ENCODE results near the gene PARVA. TPM values are rescaled to one million over a fixed set of nuclear protein-coding genes. Genes with fewer than 3 reads are reported as not detected.

PARVA gene
- total and polyA plus RNA-seq, 2 of the 8 experiments (the other 6 are each of a cell fraction or from before 2014, with no cell fraction given), result 3.1 to 13.5 TPM

- H3K27ac ChIP-seq (ENCODE audit: low read depth, low read length), result no peak overlapping the region
- POLR2A ChIA-PET (ENCODE audit: partially characterized antibody), result interaction anchor here (0.8 kb wide), 1 partner anchor 24 kb away, joined by 3 read pairs; no protein-coding TSS in a partner anchor
- no peak overlapping the region for H3K14ac ChIP-seq (ENCODE audit: insufficient read length)
- H3K56ac ChIP-seq (replicated peaks; ENCODE audit: insufficient read length, low read depth, low read length), result no peak overlapping the region
- H2BK12ac ChIP-seq (ENCODE audit: low read depth, low read length), result no peak overlapping the region
- H3K79me1 ChIP-seq (ENCODE audit: low read depth, low read length), result no peaks in the 10 kb centered on the region
- H4K8ac ChIP-seq (ENCODE audit: extremely low read depth, insufficient read depth, low read length), result no peak overlapping the region
- H3K18ac ChIP-seq (ENCODE audit: extremely low read depth, low read length), result no peak overlapping the region
- no peak overlapping the region for H3K4me2 ChIP-seq (ENCODE audit: insufficient read depth in 1 of 2, low read depth in 2 of 2, low read length in 2 of 2)
- CTCF ChIA-PET (ENCODE audit: partially characterized antibody), result interaction anchor here (0.6 to 1.3 kb wide), 6 partner anchors 10 to 492 kb away, joined by 3 read pairs; no protein-coding TSS in a partner anchor
- FAIRE-seq, result no peak
- no peak overlapping the region for H3K9ac ChIP-seq (replicated peaks in 1 of 4; ENCODE audit: extremely low read depth in 1 of 4, low read depth in 3 of 4, low read length in 3 of 4)
- no peak overlapping the region for H2BK15ac ChIP-seq (ENCODE audit: low read length)
- no peak overlapping the region for H3K4me3 ChIP-seq (ENCODE audit: extremely low read depth in 1 of 4, insufficient read depth in 2 of 4, low read depth in 3 of 4, low read length in 4 of 4)
- H4K91ac ChIP-seq (replicated peaks; ENCODE audit: insufficient read length, low read length), result no peak overlapping the region
- H3K4me1 ChIP-seq (replicated peaks in 1 of 4; ENCODE audit: control insufficient read depth in 3 of 4, insufficient read depth in 4 of 4, low read length in 3 of 4), result peaks cover 0 to 5% (median 0%) of the 10 kb centered on the region in 4 experiments; a peak in 2 of 7 replicates
- no peaks in the 10 kb centered on the region for H3K9me3 ChIP-seq (ENCODE audit: insufficient read depth in 2 of 2, low read depth in 1 of 2, low read length in 1 of 2)
- no peaks in the 10 kb centered on the region for H3K36me3 ChIP-seq (ENCODE audit: control insufficient read depth in 2 of 4, insufficient read depth in 4 of 4, low read length in 3 of 4)
- H2BK20ac ChIP-seq (ENCODE audit: low read length), result no peak overlapping the region
- H4K5ac ChIP-seq (ENCODE audit: insufficient read length, low read depth, low read length), result no peak overlapping the region
- H3K27me3 ChIP-seq (replicated peaks in 1 of 4; ENCODE audit: control insufficient read depth in 3 of 4, extremely low read depth in 1 of 4, insufficient read depth in 3 of 4, low read length in 3 of 4), result no peaks in the 10 kb centered on the region
- H2AFZ ChIP-seq (ENCODE audit: low read length), result no peak overlapping the region
- DNase-seq (ENCODE audit: low read depth in 1 of 2, low spot score in 2 of 2), result no peak
- H3K79me2 ChIP-seq (ENCODE audit: control insufficient read depth in 1 of 2, insufficient read depth in 2 of 2, low read length in 2 of 2), result no peaks in the 10 kb centered on the region
- H4K20me1 ChIP-seq (replicated peaks in 1 of 2; ENCODE audit: control insufficient read depth in 1 of 2, insufficient read depth in 2 of 2, low read length in 2 of 2), result no peaks in the 10 kb centered on the region
- H2BK5ac ChIP-seq (ENCODE audit: low read depth, low read length), result no peak overlapping the region
- H3K23me2 ChIP-seq (ENCODE audit: low read depth, low read length), result no peaks in the 10 kb centered on the region
- H3K4ac ChIP-seq (replicated peaks; ENCODE audit: insufficient read length, low read depth, low read length), result no peak overlapping the region
- H2BK120ac ChIP-seq (replicated peaks; ENCODE audit: low read depth, low read length), result no peak overlapping the region
- H3K23ac ChIP-seq (ENCODE audit: insufficient read length), result no peak overlapping the region
- 39% methylated on average over 2 of the region's 2 CpGs; no CpG with 5 or more reads in 1 of the 2 experiments for WGBS, 2 experiments (ENCODE audit: extremely low coverage in 1 of 2, insufficient coverage in 1 of 2, insufficient read length in 1 of 2, insufficient replicate concordance in 2 of 2, low coverage in 1 of 2, low lambda C conversion rate in 2 of 2, missing lambda C conversion rate in 1 of 2)
- no peak overlapping the region for H2AK5ac ChIP-seq (ENCODE audit: low read depth, low read length)
- TF ChIP-seq, protein P1, sequence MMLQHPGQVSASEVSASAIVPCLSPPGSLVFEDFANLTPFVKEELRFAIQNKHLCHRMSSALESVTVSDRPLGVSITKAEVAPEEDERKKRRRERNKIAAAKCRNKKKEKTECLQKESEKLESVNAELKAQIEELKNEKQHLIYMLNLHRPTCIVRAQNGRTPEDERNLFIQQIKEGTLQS (IDR thresholded peaks at IDR 0.05; ENCODE audit: insufficient read depth, low read depth, low read length), result no peak
Measured at GRCh38 chr11:12403997-12404350, 26.6 kb downstream of the PARVA start.

Data from H1 (cell line).